Mesodermal cell (in vitro differentiated cells): ENCODE measurements around the gene POTEH.
"Not testable (repeated sequence)": the region's sequence is repeated elsewhere in the genome, so short reads cannot be mapped to it uniquely, and the experiment has no call there.

Experiments used
- H3K27ac ChIP-seq: 2 replicates; pipeline ENCODE4 v1.7.0; 2013; ENCODE audit warnings: mild to moderate bottlenecking, low read depth, low read length, moderate library complexity; ENCODE audit not compliant: severe bottlenecking
- H3K36me3 ChIP-seq: 2 replicates; pipeline ENCODE4 v1.7.1; 2013; ENCODE audit warnings: mild to moderate bottlenecking, low read length, moderate library complexity; ENCODE audit not compliant: control insufficient read depth, insufficient read depth
- H3K4me1 ChIP-seq: one replicate; pipeline ENCODE4 v1.7.1; 2013; ENCODE audit warnings: mild to moderate bottlenecking, low read length; ENCODE audit not compliant: insufficient read depth, control insufficient read depth, poor library complexity, severe bottlenecking
- H3K4me3 ChIP-seq: 2 replicates; pipeline ENCODE4 v1.7.0; 2013; ENCODE audit warnings: low read length, control low read depth, mild to moderate bottlenecking; ENCODE audit not compliant: insufficient read depth, poor library complexity, severe bottlenecking; ENCODE audit errors: extremely low read depth
- H3K9me3 ChIP-seq: 2 replicates; pipeline ENCODE4 v1.7.1; 2013; ENCODE audit warnings: mild to moderate bottlenecking, low read length, moderate library complexity; ENCODE audit not compliant: control insufficient read depth
- whole genome bisulfite sequencing, 2 experiments: methylation state at CpG; one replicate each; pipeline ENCODE4 v1.1.5; 2013; ENCODE audit warnings: missing lambda C conversion rate in 2 of 2; ENCODE audit not compliant: insufficient coverage in 2 of 2; 5-methylcytosine and 5-hydroxymethylcytosine counted together

The POTEH gene

DNA sequence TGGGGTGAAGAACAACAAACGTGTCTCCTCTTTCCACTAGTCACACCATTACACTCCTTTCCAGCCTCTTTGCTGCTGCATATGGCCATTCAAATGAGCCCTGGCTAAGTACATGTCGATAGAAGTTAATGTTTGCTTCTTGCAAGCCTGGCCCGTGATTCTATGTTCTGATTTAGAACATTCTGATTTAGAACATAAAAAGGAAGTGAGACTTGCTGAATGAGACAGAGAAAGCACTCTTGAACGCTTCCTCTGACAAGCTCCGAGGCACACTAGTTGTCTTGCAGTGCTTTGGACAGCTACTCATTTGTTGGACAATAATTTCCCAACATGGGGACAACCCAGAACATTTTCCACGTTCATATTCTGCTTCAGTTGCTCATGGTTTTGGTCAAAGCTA, 5.1 kb upstream of the POTEH start:
- not testable (repeated sequence) for H3K9me3 ChIP-seq, H3K27ac ChIP-seq, H3K36me3 ChIP-seq, H3K4me3 ChIP-seq, H3K4me1 ChIP-seq
- WGBS, 2 experiments, result no CpG with 5 or more reads among the region's 6 CpGs

GRCh38 chr22:15685641-15686040, 4.2 kb upstream of the POTEH start:
- WGBS, 2 experiments, result no CpG with 5 or more reads among the region's 4 CpGs
- not testable (repeated sequence) for H3K4me1 ChIP-seq

GRCh38 chr22:15687086-15687485, 2.7 kb upstream of the POTEH start:
- H3K27ac ChIP-seq, H3K4me1 ChIP-seq, H3K36me3 ChIP-seq, H3K9me3 ChIP-seq, H3K4me3 ChIP-seq: not testable (repeated sequence)
- WGBS, 2 experiments, result no CpG with 5 or more reads among the region's 3 CpGs

More at GRCh38 chr22:15685641-15686040, 4.2 kb upstream of the POTEH start:
- H3K36me3 ChIP-seq, H3K4me3 ChIP-seq, H3K9me3 ChIP-seq, H3K27ac ChIP-seq: not testable (repeated sequence)

DNA sequence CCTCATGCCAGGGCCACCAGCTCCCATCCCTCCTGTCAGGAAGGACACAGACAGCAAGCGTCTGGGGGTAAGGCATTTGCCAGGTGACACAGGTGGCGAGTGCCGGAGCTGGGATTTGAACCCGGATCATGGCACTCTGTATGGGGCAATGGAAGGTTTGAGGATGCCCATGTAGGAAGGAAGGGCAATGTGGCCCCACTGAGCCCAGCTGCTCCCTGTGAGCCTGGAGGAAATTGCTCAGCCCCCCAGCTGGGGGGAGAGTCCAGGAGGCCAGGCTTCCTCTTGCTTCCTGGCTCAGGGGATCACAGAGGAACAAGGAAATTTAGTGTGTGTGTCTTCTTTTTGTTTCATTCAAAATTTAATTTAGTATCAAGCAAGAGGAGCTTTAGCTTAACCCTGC, 2.1 kb upstream of the POTEH start:
- H3K36me3 ChIP-seq, H3K4me1 ChIP-seq, H3K27ac ChIP-seq, H3K9me3 ChIP-seq, H3K4me3 ChIP-seq: not testable (repeated sequence)
- WGBS, 2 experiments, result no CpG with 5 or more reads among the region's 4 CpGs

DNA sequence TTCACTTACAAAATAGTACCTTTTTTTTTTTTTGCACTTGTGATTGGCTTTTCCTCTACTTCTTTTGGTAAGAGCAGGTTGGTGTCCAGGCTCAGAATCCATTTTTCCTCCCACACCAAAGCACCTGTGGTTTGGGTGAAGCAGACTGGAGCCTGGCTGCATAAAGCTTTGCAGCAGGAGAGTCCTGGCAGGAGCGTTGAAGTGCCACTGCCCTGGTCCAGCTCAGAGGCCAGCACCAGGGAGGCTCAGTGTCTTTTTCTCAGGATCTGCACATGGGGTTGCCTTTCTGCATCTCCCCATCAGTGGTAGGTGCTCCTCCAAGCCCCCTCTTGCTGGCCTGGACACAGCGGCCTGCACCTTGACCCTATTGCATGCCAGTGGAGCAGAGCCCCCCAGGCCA, 1.7 kb upstream of the POTEH start:
- not testable (repeated sequence) for H3K27ac ChIP-seq, H3K4me3 ChIP-seq, H3K9me3 ChIP-seq, H3K36me3 ChIP-seq, H3K4me1 ChIP-seq
- WGBS, 2 experiments, result no CpG with 5 or more reads among the region's 2 CpGs

DNA sequence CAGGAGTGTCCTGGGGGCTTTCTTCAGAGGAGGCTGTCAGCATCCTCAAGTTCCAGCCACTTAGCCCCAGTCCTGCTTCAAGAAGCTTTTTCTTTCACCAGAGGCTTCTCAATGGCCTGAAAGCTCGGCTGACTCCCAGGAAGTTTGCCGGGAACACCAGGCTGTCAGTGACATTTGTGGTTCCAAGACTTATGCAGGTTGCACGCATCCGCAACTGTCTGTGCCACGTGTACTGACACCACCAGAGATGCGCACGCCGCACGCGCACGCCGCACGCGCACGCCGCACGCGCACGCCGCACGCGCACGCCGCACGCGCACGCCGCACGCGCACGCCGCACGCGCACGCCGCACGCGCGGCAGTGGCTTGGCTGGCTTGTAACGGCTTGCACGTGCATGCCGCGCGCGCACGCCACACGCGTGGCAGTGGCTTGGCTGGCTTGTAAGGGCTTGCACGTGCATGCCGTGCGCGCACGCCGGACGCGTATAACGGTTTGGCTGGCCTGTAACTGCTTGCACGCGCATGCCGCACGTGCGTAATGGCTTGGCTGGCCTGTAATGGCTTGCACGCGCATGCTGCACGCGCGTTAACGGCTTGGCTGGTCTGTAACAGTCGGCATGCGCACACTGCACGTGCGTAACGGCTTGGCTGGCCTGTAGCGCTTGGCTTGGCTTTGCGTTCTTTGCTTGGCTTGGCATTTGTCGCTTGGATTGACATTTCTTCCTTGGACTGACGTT, 646 bp upstream of the POTEH start:
- not testable (repeated sequence) for H3K4me3 ChIP-seq, H3K9me3 ChIP-seq, H3K27ac ChIP-seq, H3K4me1 ChIP-seq, H3K36me3 ChIP-seq
- WGBS, 2 experiments, result 94 to 97% methylated on average over 23 to 39 of the region's 77 CpGs

DNA sequence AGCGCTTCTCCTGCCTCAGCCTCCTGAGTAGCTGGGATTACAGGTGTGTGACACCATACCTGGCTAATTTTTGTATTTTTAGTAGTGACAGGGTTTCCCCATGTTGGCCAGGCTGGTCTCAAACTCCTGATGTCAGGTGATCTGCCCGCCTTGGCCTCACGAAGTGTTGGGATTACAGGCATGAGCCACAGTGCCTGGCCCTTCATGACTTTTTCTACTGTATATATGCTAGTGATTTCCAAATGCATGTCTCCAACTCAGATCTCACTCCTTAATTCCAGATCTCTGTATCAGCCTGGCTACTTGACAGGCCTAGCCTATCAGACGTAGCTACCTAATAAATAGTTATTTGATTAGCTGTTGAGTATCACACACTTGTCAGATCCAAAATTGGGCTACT, 23.8 kb downstream of the POTEH start:
- not testable (repeated sequence) for H3K9me3 ChIP-seq, H3K4me3 ChIP-seq, H3K36me3 ChIP-seq, H3K4me1 ChIP-seq, H3K27ac ChIP-seq
- WGBS, 2 experiments, result 70 to 85% methylated on average over 2 of the region's 4 CpGs

- not testable (repeated sequence) for H3K9me3 ChIP-seq, H3K4me1 ChIP-seq, H3K4me3 ChIP-seq, H3K36me3 ChIP-seq, H3K27ac ChIP-seq
- no CpG with 5 or more reads among the region's 2 CpGs for WGBS, 2 experiments
Observed at GRCh38 chr22:15714125-15714524, 24.3 kb downstream of the POTEH start.

GRCh38 chr22:15721884-15722283, 32.1 kb downstream of the POTEH start:
- not testable (repeated sequence) for H3K4me1 ChIP-seq, H3K9me3 ChIP-seq, H3K4me3 ChIP-seq, H3K27ac ChIP-seq, H3K36me3 ChIP-seq
- WGBS, 2 experiments, result no CpG with 5 or more reads among the region's 18 CpGs

DNA sequence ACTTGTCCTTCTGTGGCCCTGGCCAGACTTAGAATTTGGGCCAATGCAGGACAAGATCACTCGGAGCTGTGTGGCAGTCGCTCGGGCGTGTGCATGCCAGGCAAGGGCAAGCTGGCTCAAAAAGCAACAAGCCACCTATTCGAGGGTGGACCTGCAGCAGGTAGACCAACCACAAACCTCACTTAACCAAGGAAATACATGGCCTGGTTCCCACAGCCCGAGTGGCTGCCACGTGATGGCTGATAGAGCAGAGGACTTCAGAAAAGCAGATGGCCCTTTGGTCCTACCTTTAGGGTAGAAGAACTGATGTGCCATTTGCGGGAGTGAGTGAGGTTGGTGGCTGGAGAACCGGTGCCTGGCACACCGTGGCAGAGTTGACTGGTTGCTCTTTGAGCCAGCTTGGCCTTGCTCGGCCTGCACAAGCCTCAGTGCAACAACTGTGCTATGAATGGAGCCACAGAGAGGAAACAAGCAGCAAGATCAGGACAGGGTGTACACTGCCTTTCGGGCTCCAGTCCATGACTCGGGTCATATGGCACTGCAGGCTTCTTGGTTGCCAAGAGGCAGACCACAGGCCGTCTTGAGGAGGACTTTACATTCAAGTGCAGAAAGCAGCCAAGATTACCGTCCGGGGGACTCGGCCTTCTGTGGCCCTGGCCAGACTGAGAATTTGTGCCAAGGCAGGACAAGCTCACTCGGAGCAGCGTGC, 39.5 kb downstream of the POTEH start:
- WGBS, 2 experiments, result 36 to 43% methylated on average over 2 of the region's 19 CpGs
- H3K27ac ChIP-seq, H3K4me1 ChIP-seq, H3K4me3 ChIP-seq, H3K36me3 ChIP-seq, H3K9me3 ChIP-seq: not testable (repeated sequence)

DNA sequence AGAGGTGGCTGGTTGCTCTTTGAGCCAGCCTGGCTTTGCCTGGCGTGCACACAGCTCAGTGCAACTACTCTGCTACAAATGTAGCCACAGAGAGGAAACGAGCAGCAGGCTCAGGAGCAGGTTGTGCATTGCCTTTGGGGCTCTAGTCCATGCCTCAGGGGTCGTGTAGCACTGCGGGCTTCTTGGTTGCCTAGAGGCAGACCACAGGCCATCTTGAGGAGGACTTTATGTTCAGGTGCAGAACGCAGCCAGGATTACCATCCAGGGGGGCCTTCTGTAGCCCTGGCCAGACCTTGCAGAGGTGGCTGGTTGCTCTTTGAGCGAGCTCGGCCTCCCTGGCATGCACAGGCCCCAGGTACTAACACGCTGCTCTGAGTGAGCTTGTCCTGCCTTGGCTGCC, 41.2 kb downstream of the POTEH start:
- not testable (repeated sequence) for H3K4me3 ChIP-seq, H3K4me1 ChIP-seq, H3K36me3 ChIP-seq, H3K27ac ChIP-seq, H3K9me3 ChIP-seq
- no CpG with 5 or more reads among the region's 8 CpGs for WGBS, 2 experiments
